ENCODE data around the gene KRT1.

DNA sequence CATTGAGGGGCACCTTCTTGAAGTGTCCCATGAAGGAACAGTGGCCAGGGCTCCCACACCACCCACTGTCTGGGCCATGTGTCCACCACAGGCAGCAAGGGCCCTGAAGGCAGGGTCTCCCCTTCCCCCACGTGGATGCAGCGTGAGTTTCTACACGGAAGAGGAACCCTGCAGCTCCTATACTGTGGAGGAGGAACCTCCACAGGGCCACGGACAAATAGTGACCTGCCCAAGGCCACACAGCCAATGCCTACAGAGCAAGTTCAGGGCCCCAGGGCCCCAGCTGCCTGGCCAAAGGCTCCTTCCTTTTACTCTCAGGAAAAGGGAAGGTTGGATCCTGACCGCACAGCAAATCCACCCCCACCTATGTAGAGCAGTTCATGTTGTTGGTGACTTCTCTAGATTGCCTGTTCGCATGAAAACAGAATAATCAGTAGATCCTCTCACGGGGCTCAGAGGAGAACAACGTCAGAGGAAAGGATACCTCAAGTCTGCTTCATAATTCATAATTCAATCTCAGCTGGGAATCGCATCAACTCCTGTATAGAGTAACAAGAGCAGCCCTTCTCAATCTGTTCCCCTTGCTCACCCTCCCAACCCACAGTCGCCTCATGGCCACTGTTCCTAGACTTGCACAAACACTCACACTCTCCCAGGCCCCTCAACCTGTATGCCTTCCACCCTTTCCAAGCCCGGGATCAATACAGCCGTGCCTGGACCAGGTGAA lies 50.8 kb downstream of the KRT1 start:
- TF ChIP-seq, protein P1, sequence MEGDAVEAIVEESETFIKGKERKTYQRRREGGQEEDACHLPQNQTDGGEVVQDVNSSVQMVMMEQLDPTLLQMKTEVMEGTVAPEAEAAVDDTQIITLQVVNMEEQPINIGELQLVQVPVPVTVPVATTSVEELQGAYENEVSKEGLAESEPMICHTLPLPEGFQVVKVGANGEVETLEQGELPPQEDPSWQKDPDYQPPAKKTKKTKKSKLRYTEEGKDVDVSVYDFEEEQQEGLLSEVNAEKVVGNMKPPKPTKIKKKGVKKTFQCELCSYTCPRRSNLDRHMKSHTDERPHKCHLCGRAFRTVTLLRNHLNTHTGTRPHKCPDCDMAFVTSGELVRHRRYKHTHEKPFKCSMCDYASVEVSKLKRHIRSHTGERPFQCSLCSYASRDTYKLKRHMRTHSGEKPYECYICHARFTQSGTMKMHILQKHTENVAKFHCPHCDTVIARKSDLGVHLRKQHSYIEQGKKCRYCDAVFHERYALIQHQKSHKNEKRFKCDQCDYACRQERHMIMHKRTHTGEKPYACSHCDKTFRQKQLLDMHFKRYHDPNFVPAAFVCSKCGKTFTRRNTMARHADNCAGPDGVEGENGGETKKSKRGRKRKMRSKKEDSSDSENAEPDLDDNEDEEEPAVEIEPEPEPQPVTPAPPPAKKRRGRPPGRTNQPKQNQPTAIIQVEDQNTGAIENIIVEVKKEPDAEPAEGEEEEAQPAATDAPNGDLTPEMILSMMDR (IDR thresholded peaks at IDR 0.05; ENCODE audit: insufficient read depth, low read length, poor library complexity, severe bottlenecking), result no peak
- TF ChIP-seq EZH2phosphoT487 (conservative IDR thresholded peaks at IDR 0.05; ENCODE audit: low read length), result no peak

All from SU-DHL-6 (cell line).